HepG2 (cell line): ENCODE results near the gene NUDT2. TPM values are rescaled to one million over a fixed set of nuclear protein-coding genes. Genes with fewer than 3 reads are reported as not detected.

Experiments
- ARID2 ChIP-seq: sonication (generic); formaldehyde crosslinking; IDR thresholded peaks from 2 replicates; pipeline ENCODE4 v1.8.1; 2022; ENCODE audit warnings: mild to moderate bottlenecking, missing genetic modification reagents, borderline replicate concordance
- E2F1 ChIP-seq: sonication (generic); formaldehyde crosslinking; IDR thresholded peaks from 2 replicates; pipeline ENCODE4 v1.5.0; 2020; ENCODE audit warnings: missing genetic modification reagents
- ELF3 ChIP-seq: IDR thresholded peaks from 2 replicates; pipeline ENCODE4 v1.6.1; 2016; ENCODE audit warnings: missing genetic modification reagents, missing compliant biosample characterization
- HNRNPL ChIP-seq: fragments of 200-400 bp; formaldehyde crosslinking; IDR thresholded peaks from 2 replicates; pipeline ENCODE4 v1.6.1; 2017; ENCODE audit warnings: mild to moderate bottlenecking, low read depth, low read length
- KDM5B ChIP-seq: sonication (generic); formaldehyde crosslinking; IDR thresholded peaks from 2 replicates; pipeline ENCODE4 v1.4.0; 2020; ENCODE audit warnings: missing genetic modification reagents, mild to moderate bottlenecking, borderline replicate concordance
- KMT2B ChIP-seq: IDR thresholded peaks from 2 replicates; pipeline ENCODE4 v1.6.1; 2016; ENCODE audit warnings: missing genetic modification reagents, missing compliant biosample characterization
- RFX5 ChIP-seq: IDR thresholded peaks from 2 replicates; pipeline ENCODE4 v1.6.1; 2011; ENCODE audit warnings: low read depth, low read length, improper control_type of control experiment
- SMC3 ChIP-seq: IDR thresholded peaks from 2 replicates; pipeline ENCODE4 v1.6.1; 2011; ENCODE audit warnings: low read length, improper control_type of control experiment
- SNAPC2 ChIP-seq: sonication (generic); formaldehyde crosslinking; IDR thresholded peaks from 2 replicates; pipeline ENCODE4 v1.8.1; 2022; ENCODE audit warnings: mild to moderate bottlenecking, missing genetic modification reagents
- SRY ChIP-seq: sonication (generic); formaldehyde crosslinking; IDR thresholded peaks from 2 replicates; pipeline ENCODE4 v1.8.0; 2022; ENCODE audit warnings: mild to moderate bottlenecking, missing genetic modification reagents
- ZBTB7B ChIP-seq: sonication (generic); formaldehyde crosslinking; IDR thresholded peaks from 2 replicates; pipeline ENCODE4 v1.4.0; 2020; ENCODE audit warnings: missing genetic modification reagents
- ZMAT3 ChIP-seq: sonication (generic); formaldehyde crosslinking; conservative IDR thresholded peaks from 2 replicates; pipeline ENCODE4 v1.7.0; 2021; ENCODE audit warnings: missing genetic modification reagents
- ZMYM4 ChIP-seq: sonication (generic); formaldehyde crosslinking; IDR thresholded peaks from 2 replicates; pipeline ENCODE4 v1.8.1; 2023; ENCODE audit warnings: mild to moderate bottlenecking, missing genetic modification reagents
- ZNF451 ChIP-seq: sonication (generic); formaldehyde crosslinking; IDR thresholded peaks from 2 replicates; pipeline ENCODE4 v1.5.0; 2020; ENCODE audit warnings: mild to moderate bottlenecking, missing genetic modification reagents
- ZNF558 ChIP-seq: sonication (generic); formaldehyde crosslinking; IDR thresholded peaks from 2 replicates; pipeline ENCODE4 v1.9.0; 2022; ENCODE audit warnings: mild to moderate bottlenecking, missing genetic modification reagents, borderline replicate concordance
- ZNF576 ChIP-seq: sonication (generic); formaldehyde crosslinking; IDR thresholded peaks from 2 replicates; pipeline ENCODE4 v1.4.0; 2020; ENCODE audit warnings: mild to moderate bottlenecking, missing genetic modification reagents
- ZNF761 ChIP-seq: sonication (generic); formaldehyde crosslinking; conservative IDR thresholded peaks from 2 replicates; pipeline ENCODE4 v1.4.0; 2020; ENCODE audit warnings: mild to moderate bottlenecking, missing genetic modification reagents
- ZNF776 ChIP-seq: sonication (generic); formaldehyde crosslinking; IDR thresholded peaks from 2 replicates; pipeline ENCODE4 v1.4.0; 2020; ENCODE audit warnings: mild to moderate bottlenecking, missing genetic modification reagents
- ZSCAN20 ChIP-seq: sonication (generic); formaldehyde crosslinking; IDR thresholded peaks from 2 replicates; pipeline ENCODE4 v1.4.0; 2020; ENCODE audit warnings: missing genetic modification reagents, mild to moderate bottlenecking, borderline replicate concordance
- ZSCAN31 ChIP-seq: sonication (generic); formaldehyde crosslinking; IDR thresholded peaks from 2 replicates; pipeline ENCODE4 v1.5.0; 2020; ENCODE audit warnings: low read depth, mild to moderate bottlenecking, missing genetic modification reagents
- polyA plus RNA-seq, 8 experiments: library from polyadenylated mRNA; depleted of rRNA in 3 of 8; stranded (reverse) in 7 of 8; unstranded in 1 of 8; fragments of >200 nt; fragmentation: Illumina TruSeq in 4 of 8; extraction: Trizol in 4 of 8; gene quantifications; 2 replicates each; pipeline versions ENCODE4 v1.2.1 to v1.2.3, GENCODE V29; 2011 to 2016; ENCODE audit warnings: low read depth in 4 of 8, missing spikeins in 1 of 8, mixed read lengths in 1 of 8; ENCODE audit not compliant: insufficient read depth in 1 of 8
- total RNA-seq, 5 experiments: library from RNA; depleted of rRNA; stranded (reverse); fragments of >200 nt; fragmentation: Illumina TruSeq; extraction: Trizol; gene quantifications; 2 replicates each; pipeline ENCODE4 v1.2.3, GENCODE V29; 2016; ENCODE audit warnings: low read depth in 1 of 5
- TF ChIP-seq, protein P1 (sequence below): sonication (generic); formaldehyde crosslinking; IDR thresholded peaks from 2 replicates; pipeline ENCODE4 v1.4.0; 2020; ENCODE audit warnings: missing genetic modification reagents, mild to moderate bottlenecking, borderline replicate concordance
- TF ChIP-seq, protein P2 (sequence below): sonication (generic); formaldehyde crosslinking; IDR thresholded peaks from 2 replicates; pipeline ENCODE4 v1.4.0; 2020; ENCODE audit warnings: missing genetic modification reagents
- TF ChIP-seq, protein P3 (sequence below): sonication (generic); formaldehyde crosslinking; IDR thresholded peaks from 2 replicates; pipeline ENCODE4 v1.8.0; 2022; ENCODE audit warnings: missing genetic modification reagents, mild to moderate bottlenecking, inconsistent platforms, borderline replicate concordance

The NUDT2 gene
- total and polyA plus RNA-seq, 2 of the 13 experiments (the other 11 are each of a cell fraction or from before 2014, with no cell fraction given): 19.9 to 24.6 TPM

- TF ChIP-seq, protein P1, sequence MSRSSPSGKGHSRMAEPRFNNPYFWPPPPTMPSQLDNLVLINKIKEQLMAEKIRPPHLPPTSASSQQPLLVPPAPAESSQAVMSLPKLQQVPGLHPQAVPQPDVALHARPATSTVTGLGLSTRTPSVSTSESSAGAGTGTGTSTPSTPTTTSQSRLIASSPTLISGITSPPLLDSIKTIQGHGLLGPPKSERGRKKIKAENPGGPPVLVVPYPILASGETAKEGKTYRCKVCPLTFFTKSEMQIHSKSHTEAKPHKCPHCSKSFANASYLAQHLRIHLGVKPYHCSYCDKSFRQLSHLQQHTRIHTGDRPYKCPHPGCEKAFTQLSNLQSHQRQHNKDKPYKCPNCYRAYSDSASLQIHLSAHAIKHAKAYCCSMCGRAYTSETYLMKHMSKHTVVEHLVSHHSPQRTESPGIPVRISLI (CRISPR knock-in tag): peak; percentile 10; the same call in 1 of the 2 replicates
- TF ChIP-seq ZMYM4 (peak; percentile 44), ZNF451 (CRISPR knock-in tag) (peak; percentile 77; the same call in 1 of the 2 replicates), ZNF776 (CRISPR knock-in tag) (peak; percentile 76; the same call in 1 of the 2 replicates), HNRNPL (no peak), ELF3 (peak; percentile 9), KMT2B (peak; percentile 80; the same call in 1 of the 2 replicates), ARID2 (CRISPR knock-in tag) (0 out of 2 replicates have a peak, but pooled peaks have one; percentile 17), ZSCAN31 (CRISPR knock-in tag) (0 out of 2 replicates have a peak, but pooled peaks have one; percentile 50), SNAPC2 (CRISPR knock-in tag) (peak; percentile 69), ZNF576 (CRISPR knock-in tag) (no peak), RFX5 (peak; percentile 77; the same call in 1 of the 2 replicates), ZSCAN20 (CRISPR knock-in tag) (no peak), ZBTB7B (CRISPR knock-in tag) (no peak), ZMAT3 (no peak), ZNF761 (CRISPR knock-in tag) (no peak; the same call in 1 of the 2 replicates), ZNF558 (CRISPR knock-in tag) (no peak), E2F1 (CRISPR knock-in tag) (peak; percentile 92), SMC3 (no peak), KDM5B (CRISPR knock-in tag) (peak; percentile 85), SRY (CRISPR knock-in tag) (no peak)
- TF ChIP-seq, protein P2, sequence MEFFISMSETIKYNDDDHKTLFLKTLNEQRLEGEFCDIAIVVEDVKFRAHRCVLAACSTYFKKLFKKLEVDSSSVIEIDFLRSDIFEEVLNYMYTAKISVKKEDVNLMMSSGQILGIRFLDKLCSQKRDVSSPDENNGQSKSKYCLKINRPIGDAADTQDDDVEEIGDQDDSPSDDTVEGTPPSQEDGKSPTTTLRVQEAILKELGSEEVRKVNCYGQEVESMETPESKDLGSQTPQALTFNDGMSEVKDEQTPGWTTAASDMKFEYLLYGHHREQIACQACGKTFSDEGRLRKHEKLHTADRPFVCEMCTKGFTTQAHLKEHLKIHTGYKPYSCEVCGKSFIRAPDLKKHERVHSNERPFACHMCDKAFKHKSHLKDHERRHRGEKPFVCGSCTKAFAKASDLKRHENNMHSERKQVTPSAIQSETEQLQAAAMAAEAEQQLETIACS (CRISPR knock-in tag): no peak
- TF ChIP-seq, protein P3, sequence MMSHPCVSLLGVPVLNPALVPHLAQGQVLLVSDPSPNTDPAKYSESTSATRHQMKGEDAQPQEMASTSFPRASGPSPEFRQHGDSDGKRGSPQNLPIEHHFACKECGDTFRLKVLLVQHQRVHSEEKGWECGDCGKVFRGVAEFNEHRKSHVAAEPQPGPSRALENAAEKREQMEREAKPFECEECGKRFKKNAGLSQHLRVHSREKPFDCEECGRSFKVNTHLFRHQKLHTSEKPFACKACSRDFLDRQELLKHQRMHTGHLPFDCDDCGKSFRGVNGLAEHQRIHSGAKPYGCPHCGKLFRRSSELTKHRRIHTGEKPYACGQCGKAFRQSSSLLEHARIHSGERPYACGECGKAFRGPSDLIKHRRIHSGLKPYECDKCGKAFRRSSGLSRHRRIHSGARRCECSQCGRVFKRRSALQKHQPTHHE (CRISPR knock-in tag): peak; percentile 67; the same call in 1 of the 2 replicates
Measured at GRCh38 chr9:34328987-34329832, at the start of gene NUDT2, which contains the start of gene KIF24 (continued).
